HepG2 (cell line): ENCODE data around the gene PNMA8C. TPM values are rescaled to one million over a fixed set of nuclear protein-coding genes. Genes with fewer than 3 reads are reported as not detected.

Experiments used
- BCL6 ChIP-seq: IDR thresholded peaks from 2 replicates; pipeline ENCODE4 v1.6.1; 2016; ENCODE audit warnings: missing genetic modification reagents, missing compliant biosample characterization
- FOXA3 ChIP-seq: IDR thresholded peaks from 2 replicates; pipeline ENCODE4 v1.6.1; 2016; ENCODE audit warnings: missing genetic modification reagents, missing compliant biosample characterization
- FOXK1 ChIP-seq: sonication (generic); formaldehyde crosslinking; IDR thresholded peaks from 2 replicates; pipeline ENCODE4 v1.4.0; 2020; ENCODE audit warnings: low read depth, missing genetic modification reagents, borderline replicate concordance
- MIER3 ChIP-seq: IDR thresholded peaks from 2 replicates; pipeline ENCODE4 v1.6.1; 2016; ENCODE audit warnings: missing compliant biosample characterization, borderline replicate concordance
- PHF8 ChIP-seq: sonication (generic); formaldehyde crosslinking; IDR thresholded peaks from 2 replicates; pipeline ENCODE4 v1.5.0; 2020; ENCODE audit warnings: missing genetic modification reagents
- SALL1 ChIP-seq: sonication (generic); formaldehyde crosslinking; IDR thresholded peaks from 2 replicates; pipeline ENCODE4 v1.8.0; 2022; ENCODE audit warnings: mild to moderate bottlenecking, missing genetic modification reagents
- SIN3A ChIP-seq: IDR thresholded peaks from 2 replicates; pipeline ENCODE4 v1.6.1; 2011; ENCODE audit warnings: low read depth, mild to moderate bottlenecking, control low read depth, low read length, borderline replicate concordance
- SOX5 ChIP-seq: IDR thresholded peaks from 2 replicates; pipeline ENCODE4 v1.6.1; 2016; ENCODE audit warnings: borderline replicate concordance
- ZNF564 ChIP-seq: sonication (generic); formaldehyde crosslinking; IDR thresholded peaks from 2 replicates; pipeline ENCODE4 v1.8.1; 2023; ENCODE audit warnings: mild to moderate bottlenecking, missing genetic modification reagents
- ZNF709 ChIP-seq: sonication (generic); formaldehyde crosslinking; IDR thresholded peaks from 2 replicates; pipeline ENCODE4 v1.5.0; 2020; ENCODE audit warnings: mild to moderate bottlenecking, missing genetic modification reagents
- polyA plus RNA-seq, 8 experiments: library from polyadenylated mRNA; depleted of rRNA in 3 of 8; stranded (reverse) in 7 of 8; unstranded in 1 of 8; fragments of >200 nt; fragmentation: Illumina TruSeq in 4 of 8; extraction: Trizol in 4 of 8; gene quantifications; 2 replicates each; pipeline versions ENCODE4 v1.2.1 to v1.2.3, GENCODE V29; 2011 to 2016; ENCODE audit warnings: low read depth in 4 of 8, missing spikeins in 1 of 8, mixed read lengths in 1 of 8; ENCODE audit not compliant: insufficient read depth in 1 of 8
- total RNA-seq, 5 experiments: library from RNA; depleted of rRNA; stranded (reverse); fragments of >200 nt; fragmentation: Illumina TruSeq; extraction: Trizol; gene quantifications; 2 replicates each; pipeline ENCODE4 v1.2.3, GENCODE V29; 2016; ENCODE audit warnings: low read depth in 1 of 5
- TF ChIP-seq, protein P1 (sequence below): sonication (generic); formaldehyde crosslinking; IDR thresholded peaks from 2 replicates; pipeline ENCODE4 v1.4.0; 2020; ENCODE audit warnings: missing genetic modification reagents, borderline replicate concordance
- TF ChIP-seq, protein P2 (sequence below): IDR thresholded peaks from 2 replicates; pipeline ENCODE4 v1.4.0; 2020; ENCODE audit warnings: mild to moderate bottlenecking, missing genetic modification reagents
- TF ChIP-seq, protein P3 (sequence below): sonication (generic); formaldehyde crosslinking; IDR thresholded peaks from 2 replicates; pipeline ENCODE4 v1.5.0; 2020; ENCODE audit warnings: mild to moderate bottlenecking, missing genetic modification reagents, moderate library complexity
- TF ChIP-seq, protein P4 (sequence below): sonication (generic); formaldehyde crosslinking; IDR thresholded peaks from 2 replicates; pipeline ENCODE4 v1.5.0; 2020; ENCODE audit warnings: mild to moderate bottlenecking, missing genetic modification reagents
- TF ChIP-seq, protein P5 (sequence below): sonication (generic); formaldehyde crosslinking; IDR thresholded peaks from 2 replicates; pipeline ENCODE4 v1.8.1; 2023; ENCODE audit warnings: mild to moderate bottlenecking, moderate library complexity, missing genetic modification reagents

The PNMA8C gene
- total and polyA plus RNA-seq, 2 of the 13 experiments (the other 11 are each of a cell fraction or from before 2014, with no cell fraction given): not detected

DNA sequence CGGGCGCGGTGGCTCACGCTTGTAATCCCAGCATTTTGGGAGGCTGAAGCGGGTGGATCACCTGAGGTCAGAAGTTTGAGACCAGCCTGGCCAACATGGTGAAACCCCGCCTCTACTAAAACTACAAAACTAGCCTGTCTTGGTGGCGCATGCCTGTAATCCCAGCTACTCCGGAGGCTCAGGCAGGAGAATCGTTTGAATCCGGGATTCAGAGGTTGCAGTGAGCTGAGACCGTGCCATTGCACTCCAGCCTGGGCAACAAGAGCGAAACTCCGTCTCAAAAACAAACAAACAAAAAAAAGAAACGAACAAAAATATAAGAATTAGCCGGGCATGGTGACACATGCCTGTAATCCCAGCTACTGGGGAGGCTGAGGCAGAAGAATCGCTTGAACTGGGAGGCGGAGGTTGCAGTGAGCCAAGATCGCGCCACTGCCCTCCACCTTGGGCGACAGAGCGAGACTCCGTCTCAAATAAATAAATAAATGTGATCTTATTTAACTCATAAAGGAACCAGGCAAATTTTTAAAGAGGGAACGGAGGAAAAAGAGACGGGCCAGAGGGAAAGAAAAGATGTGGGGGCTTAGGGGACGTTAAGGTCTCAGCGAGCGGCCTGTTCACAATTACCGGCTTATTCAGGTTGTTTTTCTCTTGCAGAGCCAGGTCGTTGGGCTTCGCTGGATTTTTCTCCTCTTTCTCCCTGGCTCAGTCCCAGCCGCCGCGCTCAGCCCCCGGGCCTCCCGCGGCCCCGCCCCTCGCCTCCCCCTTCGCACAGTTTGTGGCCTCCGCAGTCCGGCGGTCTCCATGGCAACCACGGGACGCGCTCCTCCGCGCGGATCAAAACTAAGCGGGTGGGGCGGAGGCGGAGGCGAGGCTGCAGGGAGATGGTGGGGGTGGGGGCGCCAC, 12.7 kb downstream of the PNMA8C start (continued):
- TF ChIP-seq, protein P1, sequence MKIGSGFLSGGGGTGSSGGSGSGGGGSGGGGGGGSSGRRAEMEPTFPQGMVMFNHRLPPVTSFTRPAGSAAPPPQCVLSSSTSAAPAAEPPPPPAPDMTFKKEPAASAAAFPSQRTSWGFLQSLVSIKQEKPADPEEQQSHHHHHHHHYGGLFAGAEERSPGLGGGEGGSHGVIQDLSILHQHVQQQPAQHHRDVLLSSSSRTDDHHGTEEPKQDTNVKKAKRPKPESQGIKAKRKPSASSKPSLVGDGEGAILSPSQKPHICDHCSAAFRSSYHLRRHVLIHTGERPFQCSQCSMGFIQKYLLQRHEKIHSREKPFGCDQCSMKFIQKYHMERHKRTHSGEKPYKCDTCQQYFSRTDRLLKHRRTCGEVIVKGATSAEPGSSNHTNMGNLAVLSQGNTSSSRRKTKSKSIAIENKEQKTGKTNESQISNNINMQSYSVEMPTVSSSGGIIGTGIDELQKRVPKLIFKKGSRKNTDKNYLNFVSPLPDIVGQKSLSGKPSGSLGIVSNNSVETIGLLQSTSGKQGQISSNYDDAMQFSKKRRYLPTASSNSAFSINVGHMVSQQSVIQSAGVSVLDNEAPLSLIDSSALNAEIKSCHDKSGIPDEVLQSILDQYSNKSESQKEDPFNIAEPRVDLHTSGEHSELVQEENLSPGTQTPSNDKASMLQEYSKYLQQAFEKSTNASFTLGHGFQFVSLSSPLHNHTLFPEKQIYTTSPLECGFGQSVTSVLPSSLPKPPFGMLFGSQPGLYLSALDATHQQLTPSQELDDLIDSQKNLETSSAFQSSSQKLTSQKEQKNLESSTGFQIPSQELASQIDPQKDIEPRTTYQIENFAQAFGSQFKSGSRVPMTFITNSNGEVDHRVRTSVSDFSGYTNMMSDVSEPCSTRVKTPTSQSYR (CRISPR knock-in tag): 0 out of 2 replicates have a peak, but pooled peaks have one; percentile 23
- TF ChIP-seq MIER3 (CRISPR knock-in tag) (peak; percentile 35; the same call in 1 of the 2 replicates), PHF8 (CRISPR knock-in tag) (0 out of 2 replicates have a peak, but pooled peaks have one; percentile 28), FOXK1 (CRISPR knock-in tag) (0 out of 2 replicates have a peak, but pooled peaks have one; percentile 7), BCL6 (CRISPR knock-in tag) (0 out of 2 replicates have a peak, but pooled peaks have one; percentile 9), FOXA3 (CRISPR knock-in tag) (0 out of 2 replicates have a peak, but pooled peaks have one; percentile 11), SIN3A (0 out of 2 replicates have a peak, but pooled peaks have one; percentile 62), ZNF564 (CRISPR knock-in tag) (peak; percentile 49; the same call in 1 of the 2 replicates), ZNF709 (0 out of 2 replicates have a peak, but pooled peaks have one; percentile 51), SALL1 (peak; percentile 36; the same call in 1 of the 2 replicates), SOX5 (peak; percentile 24; the same call in 1 of the 2 replicates)
- TF ChIP-seq, protein P2, sequence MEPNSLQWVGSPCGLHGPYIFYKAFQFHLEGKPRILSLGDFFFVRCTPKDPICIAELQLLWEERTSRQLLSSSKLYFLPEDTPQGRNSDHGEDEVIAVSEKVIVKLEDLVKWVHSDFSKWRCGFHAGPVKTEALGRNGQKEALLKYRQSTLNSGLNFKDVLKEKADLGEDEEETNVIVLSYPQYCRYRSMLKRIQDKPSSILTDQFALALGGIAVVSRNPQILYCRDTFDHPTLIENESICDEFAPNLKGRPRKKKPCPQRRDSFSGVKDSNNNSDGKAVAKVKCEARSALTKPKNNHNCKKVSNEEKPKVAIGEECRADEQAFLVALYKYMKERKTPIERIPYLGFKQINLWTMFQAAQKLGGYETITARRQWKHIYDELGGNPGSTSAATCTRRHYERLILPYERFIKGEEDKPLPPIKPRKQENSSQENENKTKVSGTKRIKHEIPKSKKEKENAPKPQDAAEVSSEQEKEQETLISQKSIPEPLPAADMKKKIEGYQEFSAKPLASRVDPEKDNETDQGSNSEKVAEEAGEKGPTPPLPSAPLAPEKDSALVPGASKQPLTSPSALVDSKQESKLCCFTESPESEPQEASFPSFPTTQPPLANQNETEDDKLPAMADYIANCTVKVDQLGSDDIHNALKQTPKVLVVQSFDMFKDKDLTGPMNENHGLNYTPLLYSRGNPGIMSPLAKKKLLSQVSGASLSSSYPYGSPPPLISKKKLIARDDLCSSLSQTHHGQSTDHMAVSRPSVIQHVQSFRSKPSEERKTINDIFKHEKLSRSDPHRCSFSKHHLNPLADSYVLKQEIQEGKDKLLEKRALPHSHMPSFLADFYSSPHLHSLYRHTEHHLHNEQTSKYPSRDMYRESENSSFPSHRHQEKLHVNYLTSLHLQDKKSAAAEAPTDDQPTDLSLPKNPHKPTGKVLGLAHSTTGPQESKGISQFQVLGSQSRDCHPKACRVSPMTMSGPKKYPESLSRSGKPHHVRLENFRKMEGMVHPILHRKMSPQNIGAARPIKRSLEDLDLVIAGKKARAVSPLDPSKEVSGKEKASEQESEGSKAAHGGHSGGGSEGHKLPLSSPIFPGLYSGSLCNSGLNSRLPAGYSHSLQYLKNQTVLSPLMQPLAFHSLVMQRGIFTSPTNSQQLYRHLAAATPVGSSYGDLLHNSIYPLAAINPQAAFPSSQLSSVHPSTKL (CRISPR knock-in tag): peak; percentile 38; the same call in 1 of the 2 replicates
- TF ChIP-seq, protein P3, sequence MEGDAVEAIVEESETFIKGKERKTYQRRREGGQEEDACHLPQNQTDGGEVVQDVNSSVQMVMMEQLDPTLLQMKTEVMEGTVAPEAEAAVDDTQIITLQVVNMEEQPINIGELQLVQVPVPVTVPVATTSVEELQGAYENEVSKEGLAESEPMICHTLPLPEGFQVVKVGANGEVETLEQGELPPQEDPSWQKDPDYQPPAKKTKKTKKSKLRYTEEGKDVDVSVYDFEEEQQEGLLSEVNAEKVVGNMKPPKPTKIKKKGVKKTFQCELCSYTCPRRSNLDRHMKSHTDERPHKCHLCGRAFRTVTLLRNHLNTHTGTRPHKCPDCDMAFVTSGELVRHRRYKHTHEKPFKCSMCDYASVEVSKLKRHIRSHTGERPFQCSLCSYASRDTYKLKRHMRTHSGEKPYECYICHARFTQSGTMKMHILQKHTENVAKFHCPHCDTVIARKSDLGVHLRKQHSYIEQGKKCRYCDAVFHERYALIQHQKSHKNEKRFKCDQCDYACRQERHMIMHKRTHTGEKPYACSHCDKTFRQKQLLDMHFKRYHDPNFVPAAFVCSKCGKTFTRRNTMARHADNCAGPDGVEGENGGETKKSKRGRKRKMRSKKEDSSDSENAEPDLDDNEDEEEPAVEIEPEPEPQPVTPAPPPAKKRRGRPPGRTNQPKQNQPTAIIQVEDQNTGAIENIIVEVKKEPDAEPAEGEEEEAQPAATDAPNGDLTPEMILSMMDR: 0 out of 2 replicates have a peak, but pooled peaks have one; percentile 2
- TF ChIP-seq, protein P4, sequence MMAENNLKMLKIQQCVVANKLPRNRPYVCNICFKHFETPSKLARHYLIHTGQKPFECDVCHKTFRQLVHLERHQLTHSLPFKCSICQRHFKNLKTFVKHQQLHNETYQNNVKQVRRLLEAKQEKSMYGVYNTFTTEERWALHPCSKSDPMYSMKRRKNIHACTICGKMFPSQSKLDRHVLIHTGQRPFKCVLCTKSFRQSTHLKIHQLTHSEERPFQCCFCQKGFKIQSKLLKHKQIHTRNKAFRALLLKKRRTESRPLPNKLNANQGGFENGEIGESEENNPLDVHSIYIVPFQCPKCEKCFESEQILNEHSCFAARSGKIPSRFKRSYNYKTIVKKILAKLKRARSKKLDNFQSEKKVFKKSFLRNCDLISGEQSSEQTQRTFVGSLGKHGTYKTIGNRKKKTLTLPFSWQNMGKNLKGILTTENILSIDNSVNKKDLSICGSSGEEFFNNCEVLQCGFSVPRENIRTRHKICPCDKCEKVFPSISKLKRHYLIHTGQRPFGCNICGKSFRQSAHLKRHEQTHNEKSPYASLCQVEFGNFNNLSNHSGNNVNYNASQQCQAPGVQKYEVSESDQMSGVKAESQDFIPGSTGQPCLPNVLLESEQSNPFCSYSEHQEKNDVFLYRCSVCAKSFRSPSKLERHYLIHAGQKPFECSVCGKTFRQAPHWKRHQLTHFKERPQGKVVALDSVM (CRISPR knock-in tag): peak; percentile 42
- TF ChIP-seq, protein P5, sequence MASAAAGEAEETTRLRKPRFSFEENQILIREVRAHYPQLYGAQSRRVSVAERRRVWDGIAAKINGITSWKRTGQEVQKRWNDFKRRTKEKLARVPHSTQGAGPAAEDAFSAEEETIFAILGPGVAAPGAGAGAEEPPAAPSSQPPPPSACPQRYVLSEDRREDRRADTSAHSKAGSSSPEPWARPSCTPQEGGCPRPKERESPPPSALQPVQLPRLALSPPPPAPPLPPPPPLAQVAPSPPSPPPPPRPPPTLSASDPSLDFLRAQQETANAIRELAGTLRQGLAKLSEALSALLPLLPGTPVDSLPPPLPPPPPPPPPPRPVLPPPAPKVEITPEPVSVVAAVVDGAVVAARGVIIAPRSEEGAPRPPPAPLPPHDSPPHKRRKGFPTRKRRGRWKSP (CRISPR knock-in tag): 0 out of 2 replicates have a peak, but pooled peaks have one; percentile 29
